Muscle of leg (tissue), 11 donors: ENCODE data around the gene TTN. TPM values are rescaled to one million over a fixed set of nuclear protein-coding genes. Genes with fewer than 3 reads are reported as not detected.
A peak's percentile ranks its signal among the peaks of the same experiment; 100 is the strongest.
"Not testable (repeated sequence)": the region's sequence is repeated elsewhere in the genome, so short reads cannot be mapped to it uniquely, and the experiment has no call there.

Source experiments
- DNase-seq: peaks from one replicate; pipeline ENCODE4 v3.0.0; 2013
- H3K27ac ChIP-seq: one replicate; pipeline ENCODE4 v1.5.1; 2013; ENCODE audit warnings: mild to moderate bottlenecking, low read length, control low read depth
- H3K27me3 ChIP-seq: one replicate; pipeline ENCODE4 v1.6.1; 2013; ENCODE audit warnings: low read length; ENCODE audit not compliant: control insufficient read depth, insufficient read depth
- H3K36me3 ChIP-seq: one replicate; pipeline ENCODE4 v1.6.1; 2013; ENCODE audit warnings: low read length; ENCODE audit not compliant: control insufficient read depth, insufficient read depth
- H3K4me1 ChIP-seq: one replicate; pipeline ENCODE4 v1.6.1; 2013; ENCODE audit warnings: low read length; ENCODE audit not compliant: control insufficient read depth, insufficient read depth
- H3K4me3 ChIP-seq: one replicate; pipeline ENCODE4 v1.5.1; 2013; ENCODE audit warnings: low read length, control low read depth
- H3K9me3 ChIP-seq: replicated peaks from 2 replicates; pipeline ENCODE4 v1.6.1; 2013; ENCODE audit warnings: low read depth, low read length; ENCODE audit not compliant: control insufficient read depth
- WGBS: methylation state at CpG from one replicate; pipeline ENCODE4 v1.1.5; 2013; ENCODE audit warnings: missing lambda C conversion rate; ENCODE audit not compliant: insufficient coverage; 5-methylcytosine and 5-hydroxymethylcytosine counted together
- polyA plus RNA-seq, 8 donors: library from polyadenylated mRNA; unstranded; fragments of 120-200 nt; gene quantifications; one replicate each; pipeline versions ENCODE4 v1.2.1 to v1.2.3, GENCODE V29; 2013; ENCODE audit warnings: inconsistent platforms in 1 of 8, low replicate concordance in 1 of 8; ENCODE audit not compliant: insufficient read length in 8 of 8, insufficient read depth in 1 of 8
- total RNA-seq: library from RNA; stranded (reverse); fragments of 120-200 nt; gene quantifications from one replicate; pipeline ENCODE4 v1.2.4, GENCODE V29; 2013

Gene TTN
- total and polyA plus RNA-seq, 9 donors: 105 to 1,236 (median 194) TPM

GRCh38 chr2:178689808-178690207, 117.4 kb downstream of the TTN start:
- peaks cover 13% of the 10 kb centered on the region for H3K36me3 ChIP-seq

DNA sequence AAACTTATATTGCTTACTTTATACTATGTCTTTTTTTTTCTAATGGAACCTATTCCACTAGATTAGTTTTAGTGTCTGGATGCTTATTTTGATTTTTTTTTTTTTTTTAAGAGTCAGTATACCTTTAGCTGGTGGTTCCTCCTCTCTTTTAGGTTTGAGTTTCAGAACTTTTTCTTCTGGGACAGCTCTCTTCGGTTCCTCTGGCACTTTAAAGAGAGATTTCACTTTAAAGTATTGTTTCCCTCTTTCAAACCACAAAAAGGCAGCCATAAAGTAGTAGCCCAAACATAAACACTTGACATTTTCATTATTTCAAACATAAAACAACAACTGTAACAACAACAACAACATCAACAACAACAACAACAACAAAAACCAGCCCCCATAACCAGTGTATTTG, 123.3 kb downstream of the TTN start:
- Histone ChIP-seq H3K27ac (no peak overlapping the region), H3K4me3 (no peak overlapping the region), H3K36me3 (peaks cover 12% of the 10 kb centered on the region), H3K9me3 (no peaks in the 10 kb centered on the region), H3K27me3 (no peaks in the 10 kb centered on the region), H3K4me1 (no peaks in the 10 kb centered on the region)
- no CpG with 5 or more reads among the region's 1 CpG for WGBS
- no peak for DNase-seq

More at GRCh38 chr2:178689808-178690207, 117.4 kb downstream of the TTN start:
- no peak for DNase-seq
- H3K4me3 ChIP-seq: no peak overlapping the region
- no peaks in the 10 kb centered on the region for H3K27me3 ChIP-seq
- WGBS: no CpG with 5 or more reads among the region's 1 CpG
- no peaks in the 10 kb centered on the region for H3K9me3 ChIP-seq
- no peak overlapping the region for H3K27ac ChIP-seq
- H3K4me1 ChIP-seq: no peaks in the 10 kb centered on the region

DNA sequence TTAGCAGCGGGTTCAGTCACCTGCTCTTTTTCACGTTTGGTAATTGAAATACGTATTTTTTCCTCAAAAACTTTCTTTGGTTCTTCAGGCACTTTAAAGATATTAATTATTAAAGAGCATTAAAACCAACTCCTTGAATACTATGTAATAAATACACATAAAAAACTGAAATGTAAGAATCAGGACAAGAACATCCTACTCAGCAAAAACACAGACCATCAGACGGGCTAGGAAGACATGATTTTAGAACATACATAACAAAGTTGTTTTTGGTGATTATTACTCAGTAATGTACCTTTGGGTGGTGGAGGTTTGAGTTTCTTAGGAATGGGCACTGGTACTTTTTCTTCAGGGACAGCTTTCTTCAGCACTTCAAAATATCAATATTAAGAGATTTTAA, 126.1 kb downstream of the TTN start:
- H3K4me1 ChIP-seq: no peaks in the 10 kb centered on the region
- H3K36me3 ChIP-seq: peaks cover 15% of the 10 kb centered on the region
- no peaks in the 10 kb centered on the region for H3K27me3 ChIP-seq
- H3K27ac ChIP-seq: no peak overlapping the region
- H3K9me3 ChIP-seq: no peaks in the 10 kb centered on the region
- no peak for DNase-seq
- no CpG with 5 or more reads among the region's 4 CpGs for WGBS
- no peak overlapping the region for H3K4me3 ChIP-seq

- Histone ChIP-seq H3K36me3 (peaks cover 18% of the 10 kb centered on the region), H3K27ac (no peak overlapping the region), H3K4me1 (no peaks in the 10 kb centered on the region), H3K9me3 (no peaks in the 10 kb centered on the region), H3K4me3 (no peak overlapping the region), H3K27me3 (no peaks in the 10 kb centered on the region)
- 86% methylated on average over 1 of the region's 1 CpG for WGBS
- DNase-seq: no peak
Observed at GRCh38 chr2:178679891-178680290, 127.3 kb downstream of the TTN start.

DNA sequence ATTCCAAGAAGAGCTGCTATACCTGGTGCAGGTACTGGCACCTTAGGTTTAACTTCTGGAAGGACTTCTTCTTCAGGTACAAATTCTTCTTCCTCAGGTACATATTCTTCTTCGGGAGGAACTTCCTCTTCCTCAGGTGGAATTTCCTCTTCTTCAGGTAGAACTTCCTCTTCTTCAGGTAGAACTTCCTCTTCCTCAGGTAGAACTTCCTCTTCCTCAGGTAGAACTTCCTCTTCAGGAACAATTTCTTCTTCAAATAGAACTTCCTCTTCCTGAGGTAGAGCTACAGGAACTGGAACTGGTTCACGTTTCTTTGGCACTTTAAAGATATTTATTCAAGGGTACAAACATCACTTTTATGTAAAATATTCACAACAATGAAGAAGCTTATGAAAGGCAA, 129.6 kb downstream of the TTN start:
- Histone ChIP-seq H3K27me3 (no peaks in the 10 kb centered on the region), H3K4me3 (no peak overlapping the region), H3K27ac (no peak overlapping the region), H3K4me1 (no peaks in the 10 kb centered on the region), H3K9me3 (no peaks in the 10 kb centered on the region), H3K36me3 (peaks cover 19% of the 10 kb centered on the region)
- 86% methylated on average over 1 of the region's 2 CpGs for WGBS
- no peak for DNase-seq

DNA sequence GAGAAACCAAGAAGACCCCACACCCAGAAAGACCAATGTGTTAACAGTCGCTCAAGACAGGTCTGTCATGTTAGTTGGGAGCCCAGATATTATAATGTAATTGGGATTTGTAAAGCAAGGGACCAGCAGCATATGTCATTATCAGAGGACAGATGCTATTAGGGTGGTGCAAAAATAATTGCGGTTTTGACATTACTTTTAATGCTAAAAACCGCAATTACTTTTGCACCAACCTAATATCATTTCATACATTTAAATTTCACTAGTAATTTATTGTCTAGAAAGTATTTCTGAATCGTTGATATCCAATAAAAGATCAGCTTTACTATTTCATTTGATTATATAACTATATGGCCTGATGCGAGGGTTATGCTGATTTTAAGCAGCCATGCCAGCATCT, 131.2 kb downstream of the TTN start:
- H3K27me3 ChIP-seq: no peaks in the 10 kb centered on the region
- no peaks in the 10 kb centered on the region for H3K4me1 ChIP-seq
- DNase-seq: no peak
- peaks cover 19% of the 10 kb centered on the region for H3K36me3 ChIP-seq
- WGBS: 83% methylated on average over 1 of the region's 5 CpGs
- no peak overlapping the region for H3K4me3 ChIP-seq
- H3K27ac ChIP-seq: no peak overlapping the region
- H3K9me3 ChIP-seq: no peaks in the 10 kb centered on the region

DNA sequence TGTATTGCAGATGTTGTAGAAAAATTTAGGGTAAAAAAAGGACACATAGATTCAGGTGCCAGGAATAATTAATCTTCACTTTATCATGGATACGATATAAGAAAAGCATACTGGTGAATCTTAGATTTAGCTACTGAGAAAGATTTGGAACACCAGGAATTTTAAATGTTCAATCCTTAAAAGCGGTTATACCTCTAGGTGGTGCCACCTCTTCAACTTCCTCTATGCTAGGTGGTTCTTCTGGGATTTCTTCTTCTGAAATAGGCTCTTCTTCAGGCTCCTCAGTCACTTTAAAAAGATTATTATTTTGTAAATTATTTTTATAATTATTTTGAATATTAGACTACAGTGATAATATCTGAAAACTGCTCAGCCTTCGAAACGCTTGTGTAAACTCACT, 133.1 kb downstream of the TTN start:
- H3K4me3 ChIP-seq: no peak overlapping the region
- H3K9me3 ChIP-seq: no peaks in the 10 kb centered on the region
- H3K4me1 ChIP-seq: no peaks in the 10 kb centered on the region
- no peak overlapping the region for H3K27ac ChIP-seq
- no peak for DNase-seq
- H3K27me3 ChIP-seq: no peaks in the 10 kb centered on the region
- no CpG with 5 or more reads among the region's 4 CpGs for WGBS
- peaks cover 11% of the 10 kb centered on the region for H3K36me3 ChIP-seq

- no peak overlapping the region for H3K27ac ChIP-seq
- no peak for DNase-seq
- peaks cover 18% of the 10 kb centered on the region for H3K36me3 ChIP-seq
- H3K27me3 ChIP-seq: no peaks in the 10 kb centered on the region
- no peaks in the 10 kb centered on the region for H3K9me3 ChIP-seq
- no peak overlapping the region for H3K4me3 ChIP-seq
- no peaks in the 10 kb centered on the region for H3K4me1 ChIP-seq
Observed at GRCh38 chr2:178666458-178666857, 140.8 kb downstream of the TTN start.

- WGBS: no CpG with 5 or more reads among the region's 8 CpGs
- H3K27ac ChIP-seq, H3K4me1 ChIP-seq, H3K4me3 ChIP-seq, H3K36me3 ChIP-seq, H3K9me3 ChIP-seq, H3K27me3 ChIP-seq, DNase-seq: not testable (repeated sequence)
Observed at GRCh38 chr2:178658480-178658879, 148.7 kb downstream of the TTN start.

DNA sequence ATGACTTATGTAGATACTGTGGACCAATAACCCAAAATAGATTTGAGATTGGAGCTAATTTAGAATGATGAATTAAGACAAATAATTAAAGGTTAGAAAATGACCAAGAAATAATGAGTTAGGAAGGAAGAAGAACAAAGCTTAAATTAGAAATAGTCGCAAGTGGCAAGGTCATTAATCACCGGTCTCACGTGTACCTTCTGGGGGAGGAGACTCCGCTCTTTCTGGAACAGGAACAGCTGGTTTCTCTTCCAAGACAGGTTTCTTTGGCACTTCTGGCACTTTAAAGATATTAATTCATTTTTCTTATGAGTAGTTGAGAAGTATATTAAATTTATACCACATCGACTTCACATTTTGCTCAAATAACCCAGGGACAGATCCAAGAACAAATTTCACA, 156.7 kb downstream of the TTN start:
- H3K27me3 ChIP-seq: no peaks in the 10 kb centered on the region
- WGBS: 80% methylated on average over 1 of the region's 5 CpGs
- H3K36me3 ChIP-seq: peaks cover 18% of the 10 kb centered on the region
- H3K4me1 ChIP-seq: no peaks in the 10 kb centered on the region
- H3K4me3 ChIP-seq: no peak overlapping the region
- DNase-seq: peak; percentile 7
- H3K9me3 ChIP-seq: no peaks in the 10 kb centered on the region
- no peak overlapping the region for H3K27ac ChIP-seq

GRCh38 chr2:178644919-178645318, 162.3 kb downstream of the TTN start:
- Histone ChIP-seq H3K36me3 (peaks cover 6% of the 10 kb centered on the region), H3K4me3 (no peak overlapping the region), H3K27ac (no peak overlapping the region), H3K4me1 (no peaks in the 10 kb centered on the region), H3K27me3 (no peaks in the 10 kb centered on the region), H3K9me3 (no peaks in the 10 kb centered on the region)
- no CpG with 5 or more reads among the region's 1 CpG for WGBS
- DNase-seq: no peak
